Vagina (tissue), 2 donors: Measurements from ENCODE around the gene DDI2. TPM values are rescaled to one million over a fixed set of nuclear protein-coding genes. Genes with fewer than 3 reads are reported as not detected.

Experiments used
- DNase-seq, 2 donors: peaks; one replicate each; pipeline ENCODE4 v3.0.0-alpha.2; 2017; ENCODE audit errors: extremely low spot score in 2 of 2
- H3K27ac ChIP-seq: fragments of 200-600 bp; sonication (generic); one replicate; pipeline ENCODE4 v1.5.1; 2019
- H3K27me3 ChIP-seq: fragments of 200-600 bp; sonication (generic); one replicate; pipeline ENCODE4 v1.5.1; 2019
- H3K36me3 ChIP-seq, 2 donors: fragments of 200-600 bp; sonication (generic); one replicate each; pipeline ENCODE4 v1.5.1; 2017 to 2019
- H3K4me1 ChIP-seq: fragments of 200-600 bp; sonication (generic); one replicate; pipeline ENCODE4 v1.5.1; 2019
- H3K4me3 ChIP-seq, 2 donors: fragments of 200-600 bp; sonication (generic); 1 replicate in 1 of 2; 2 replicates in 1 of 2; pipeline ENCODE4 v1.5.1; 2016 to 2019
- H3K9me3 ChIP-seq: fragments of 200-600 bp; sonication (generic); one replicate; pipeline ENCODE4 v1.5.1; 2019
- POLR2A ChIP-seq, 2 donors: fragments of 450-650 bp; IDR thresholded peaks; one replicate each; pipeline ENCODE4 v1.6.1; 2017; ENCODE audit warnings: antibody characterized with exemption in 2 of 2, mild to moderate bottlenecking in 2 of 2, moderate library complexity in 2 of 2
- POLR2AphosphoS5 ChIP-seq, 2 donors: sonication (generic); formaldehyde crosslinking; IDR thresholded peaks; one replicate each; pipeline ENCODE4 v1.9.0; 2017; ENCODE audit warnings: antibody characterized with exemption in 2 of 2, mild to moderate bottlenecking in 2 of 2, low read depth in 1 of 2; ENCODE audit not compliant: insufficient read depth in 1 of 2
- intact Hi-C: fragments of 100-400 bp; cut with DNase I; formaldehyde crosslinking; loops from one replicate; pipeline ENCODE4 v1.15.1; 2023
- total RNA-seq: library from RNA; depleted of rRNA; stranded (reverse); fragments of >200 nt; gene quantifications from one replicate; pipeline ENCODE4 v1.2.3, GENCODE V29; 2016
- TF ChIP-seq, protein P1 (sequence below), 3 experiments: fragments of 450-650 bp in 2 of 3; fragments of 200-600 bp in 1 of 3; sonication (generic) in 1 of 3; IDR thresholded peaks; one replicate each; pipeline ENCODE4 v1.5.1; 2017 to 2019; ENCODE audit warnings: antibody characterized with exemption in 3 of 3, mild to moderate bottlenecking in 2 of 3, moderate library complexity in 2 of 3

Gene DDI2
- total RNA-seq, 1 donor from 2014 or later, result 59.2 TPM

DNA sequence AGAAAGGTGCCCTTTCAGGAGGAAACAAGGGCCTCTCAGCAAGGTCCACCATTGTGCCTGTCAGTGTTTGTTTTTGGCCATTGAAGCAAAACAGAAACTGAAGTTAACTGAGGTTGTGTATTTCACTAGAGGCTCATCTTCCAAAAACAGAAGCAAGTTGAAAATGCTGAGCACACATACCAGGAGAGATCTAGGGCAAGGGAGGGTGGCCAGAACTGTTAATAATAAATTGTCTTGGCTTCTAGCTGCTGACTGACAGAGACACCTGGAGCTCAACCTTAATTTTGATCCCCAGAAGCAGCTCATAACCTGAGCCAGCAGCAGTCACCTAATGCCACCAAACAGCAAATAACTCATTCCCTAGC lies 37.6 kb upstream of the DDI2 start:
- intact Hi-C loops, result no loop called here
- H3K9me3 ChIP-seq, result no peaks in the 10 kb centered on the region
- no peaks in the 10 kb centered on the region for H3K36me3 ChIP-seq
- H3K27ac ChIP-seq, result no peak overlapping the region
- no peak for DNase-seq
- H3K27me3 ChIP-seq, result no peaks in the 10 kb centered on the region
- no peak overlapping the region for H3K4me3 ChIP-seq
- TF ChIP-seq POLR2AphosphoS5 (IDR thresholded peaks at IDR 0.05; ENCODE audit: insufficient read depth in 1 of 2, low read depth in 1 of 2) (no peak), POLR2A (IDR thresholded peaks at IDR 0.05) (no peak)
- TF ChIP-seq, protein P1, sequence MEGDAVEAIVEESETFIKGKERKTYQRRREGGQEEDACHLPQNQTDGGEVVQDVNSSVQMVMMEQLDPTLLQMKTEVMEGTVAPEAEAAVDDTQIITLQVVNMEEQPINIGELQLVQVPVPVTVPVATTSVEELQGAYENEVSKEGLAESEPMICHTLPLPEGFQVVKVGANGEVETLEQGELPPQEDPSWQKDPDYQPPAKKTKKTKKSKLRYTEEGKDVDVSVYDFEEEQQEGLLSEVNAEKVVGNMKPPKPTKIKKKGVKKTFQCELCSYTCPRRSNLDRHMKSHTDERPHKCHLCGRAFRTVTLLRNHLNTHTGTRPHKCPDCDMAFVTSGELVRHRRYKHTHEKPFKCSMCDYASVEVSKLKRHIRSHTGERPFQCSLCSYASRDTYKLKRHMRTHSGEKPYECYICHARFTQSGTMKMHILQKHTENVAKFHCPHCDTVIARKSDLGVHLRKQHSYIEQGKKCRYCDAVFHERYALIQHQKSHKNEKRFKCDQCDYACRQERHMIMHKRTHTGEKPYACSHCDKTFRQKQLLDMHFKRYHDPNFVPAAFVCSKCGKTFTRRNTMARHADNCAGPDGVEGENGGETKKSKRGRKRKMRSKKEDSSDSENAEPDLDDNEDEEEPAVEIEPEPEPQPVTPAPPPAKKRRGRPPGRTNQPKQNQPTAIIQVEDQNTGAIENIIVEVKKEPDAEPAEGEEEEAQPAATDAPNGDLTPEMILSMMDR (IDR thresholded peaks at IDR 0.05), result no peak
- H3K4me1 ChIP-seq, result peaks cover 8% of the 10 kb centered on the region

DNA sequence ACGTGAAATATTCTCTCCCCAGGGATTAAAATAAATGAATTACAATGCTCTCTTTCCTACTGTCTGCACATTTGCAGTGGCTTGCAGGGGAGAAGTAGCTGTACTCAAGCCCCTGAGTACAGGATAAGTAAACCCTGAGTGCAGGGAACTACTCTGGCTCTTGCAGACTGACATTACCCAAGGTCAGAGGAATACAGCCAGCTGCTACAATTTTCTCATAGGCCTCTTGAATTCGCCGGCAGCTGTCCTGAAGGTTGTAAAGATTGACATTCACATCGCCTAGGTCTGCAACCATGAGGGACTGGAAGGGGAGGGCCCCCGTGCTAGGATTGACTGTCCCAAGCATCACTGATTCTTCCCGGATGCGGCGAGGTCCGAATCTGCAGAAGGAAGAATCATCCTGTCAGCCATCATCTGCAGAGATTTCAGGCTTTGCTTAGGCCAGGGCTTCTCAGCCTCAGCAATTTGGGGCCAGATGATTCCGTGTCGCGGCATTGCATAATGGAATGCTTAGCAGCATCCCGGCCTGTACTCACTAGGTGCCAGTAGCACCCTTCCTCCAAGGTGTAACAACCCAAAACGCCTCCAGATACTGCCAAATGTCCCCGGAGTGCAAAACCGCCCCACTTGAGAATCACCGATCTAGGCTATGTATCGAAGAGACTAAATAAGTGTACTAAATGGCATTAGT lies 34.1 kb upstream of the DDI2 start:
- DNase-seq, result no peak
- intact Hi-C loops, result no loop called here
- Histone ChIP-seq H3K36me3 (no peaks in the 10 kb centered on the region), H3K9me3 (no peaks in the 10 kb centered on the region), H3K4me1 (peaks cover 12% of the 10 kb centered on the region), H3K27me3 (no peaks in the 10 kb centered on the region), H3K27ac (no peak overlapping the region), H3K4me3 (no peak overlapping the region)
- no peak for TF ChIP-seq POLR2AphosphoS5 (IDR thresholded peaks at IDR 0.05; ENCODE audit: insufficient read depth in 1 of 2, low read depth in 1 of 2)

DNA sequence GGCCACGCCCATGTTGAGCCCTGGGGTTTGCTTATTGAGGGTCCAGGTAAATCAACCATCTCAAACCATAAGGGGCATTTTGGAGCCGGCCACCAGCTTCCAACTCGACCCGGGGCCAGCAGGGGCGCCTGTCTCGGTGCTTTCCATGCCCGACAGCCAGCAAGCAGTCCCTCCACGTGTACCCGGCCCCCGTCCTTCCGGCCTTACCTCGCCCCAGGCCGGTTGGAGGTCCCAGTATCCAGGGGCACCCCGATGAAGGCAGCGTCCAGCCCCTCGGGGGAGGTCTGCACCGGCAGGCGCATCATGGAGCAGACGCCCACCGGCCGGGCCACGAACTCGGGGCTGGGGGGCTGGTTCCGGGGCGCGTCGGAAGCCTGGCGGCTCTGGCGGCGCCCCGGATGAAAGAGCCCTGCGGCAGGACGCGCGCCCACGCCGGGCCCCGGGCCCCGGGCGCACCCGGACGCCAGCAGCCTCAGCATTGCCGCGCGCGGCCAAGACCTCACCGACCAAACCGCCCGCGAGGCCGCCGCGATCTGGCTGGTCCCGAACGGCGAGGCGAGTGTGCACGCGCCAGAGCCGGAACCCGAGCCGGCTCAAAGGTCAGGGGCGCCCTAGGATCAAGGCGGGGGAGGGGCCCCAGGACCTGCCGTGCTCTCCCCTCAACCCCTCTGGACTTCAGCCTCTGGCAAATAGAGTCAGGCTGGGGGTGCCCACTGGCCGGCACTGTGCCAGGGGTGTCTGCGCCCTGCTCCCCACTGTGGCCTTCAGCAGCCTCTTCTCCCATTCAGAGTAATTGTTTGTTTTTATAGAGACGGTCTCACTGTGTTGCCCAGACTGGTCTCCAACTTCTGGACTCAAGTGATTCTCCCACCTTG lies 32.5 kb upstream of the DDI2 start, which contains the start of gene AGMAT:
Gene AGMAT, minus strand, starts transcription at position 563 of the 875 bp plus-strand sequence. Its CDS starts 84 bp downstream, at position 479.
- H3K27ac ChIP-seq, result no peak within 1 kb of the TSS
- DNase-seq, result no peak
- H3K9me3 ChIP-seq, result no peaks in the 10 kb centered on the region
- H3K27me3 ChIP-seq, result no peaks in the 10 kb centered on the region
- peaks cover 12% of the 10 kb centered on the region for H3K4me1 ChIP-seq
- peak within 1 kb of the TSS; percentile 41 to 47 for H3K4me3 ChIP-seq
- TF ChIP-seq, protein P1 (IDR thresholded peaks at IDR 0.05), result peak in 1 of 3 experiments; percentile 10
- TF ChIP-seq POLR2AphosphoS5 (IDR thresholded peaks at IDR 0.05; ENCODE audit: insufficient read depth in 1 of 2, low read depth in 1 of 2), result no peak
- H3K36me3 ChIP-seq, result no peaks in the 10 kb centered on the region
- intact Hi-C loops, result no loop called here

DNA sequence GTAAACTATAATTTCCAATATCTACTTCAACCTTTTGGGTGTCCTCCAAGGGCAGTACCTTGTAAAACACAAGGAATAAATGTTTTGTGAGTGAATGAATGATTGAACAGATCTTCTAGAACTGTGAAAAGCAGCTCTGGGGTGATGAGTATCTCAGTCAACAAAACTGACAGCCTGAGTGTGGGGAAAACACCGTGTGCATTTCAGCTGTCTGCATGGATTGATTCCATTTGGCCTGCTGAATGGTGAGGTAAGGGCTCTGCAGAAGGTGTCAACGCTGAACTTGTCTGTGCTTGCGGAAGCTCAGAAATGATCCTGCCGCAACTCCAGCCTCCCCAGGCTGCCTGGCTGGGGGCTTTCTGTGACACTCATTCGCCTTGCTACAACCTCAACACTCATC lies 25.0 kb upstream of the DDI2 start:
- DNase-seq, result no peak
- H3K4me3 ChIP-seq, result no peak overlapping the region
- H3K27me3 ChIP-seq, result no peaks in the 10 kb centered on the region
- TF ChIP-seq POLR2A (IDR thresholded peaks at IDR 0.05) (no peak), POLR2AphosphoS5 (IDR thresholded peaks at IDR 0.05; ENCODE audit: insufficient read depth in 1 of 2, low read depth in 1 of 2) (no peak)
- TF ChIP-seq, protein P1 (IDR thresholded peaks at IDR 0.05), result no peak
- H3K4me1 ChIP-seq, result no peaks in the 10 kb centered on the region
- intact Hi-C loops, result loop anchor here (10.0 kb wide), 1 partner anchor 153 kb away; the partner anchor contains the start of gene TMEM82
- no peaks in the 10 kb centered on the region for H3K9me3 ChIP-seq
- no peak overlapping the region for H3K27ac ChIP-seq
- H3K36me3 ChIP-seq, result no peaks in the 10 kb centered on the region

DNA sequence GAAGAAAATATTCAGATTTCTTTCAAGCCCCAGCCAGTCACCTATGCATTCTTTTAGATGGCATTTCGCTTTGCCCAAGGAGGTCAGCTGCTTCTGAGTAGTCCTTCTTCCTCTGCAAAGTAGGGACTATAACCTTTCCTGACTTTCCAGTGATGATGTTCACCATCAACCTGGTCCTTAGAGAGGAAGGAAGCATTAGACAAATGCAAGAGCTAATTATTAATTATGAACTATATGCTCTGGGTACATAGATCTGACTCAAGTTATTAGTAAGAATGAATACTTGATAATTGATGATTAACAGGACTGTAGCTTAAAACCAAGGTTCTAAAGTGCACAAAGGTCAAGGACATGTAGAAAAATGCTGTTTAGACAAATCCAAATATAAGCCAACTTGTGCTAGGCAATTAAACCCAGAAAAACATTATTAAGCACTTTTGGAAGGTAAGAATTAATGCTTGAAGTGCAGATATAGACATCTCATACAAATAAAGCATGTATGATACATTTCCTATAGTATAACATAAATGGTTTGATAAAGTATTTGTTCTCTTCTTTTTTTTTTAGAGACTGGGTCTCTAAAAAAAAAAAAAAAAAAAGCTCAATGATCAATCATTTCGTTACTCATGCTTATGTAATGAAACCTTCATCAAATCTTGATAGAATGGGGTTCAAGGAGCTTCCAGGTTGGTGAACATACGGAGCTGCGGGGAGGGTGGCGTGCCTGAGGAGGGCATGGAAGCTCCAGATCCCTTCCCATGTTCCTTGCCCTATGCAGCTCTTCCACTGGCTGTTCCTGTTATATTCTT lies 21.2 kb upstream of the DDI2 start:
- H3K4me1 ChIP-seq, result no peaks in the 10 kb centered on the region
- TF ChIP-seq, protein P1 (IDR thresholded peaks at IDR 0.05), result no peak
- TF ChIP-seq POLR2A (IDR thresholded peaks at IDR 0.05) (no peak), POLR2AphosphoS5 (IDR thresholded peaks at IDR 0.05; ENCODE audit: insufficient read depth in 1 of 2, low read depth in 1 of 2) (no peak)
- no peaks in the 10 kb centered on the region for H3K36me3 ChIP-seq
- H3K9me3 ChIP-seq, result no peaks in the 10 kb centered on the region
- DNase-seq, result no peak
- H3K27ac ChIP-seq, result no peak overlapping the region
- intact Hi-C loops, result loop anchor here (10.0 kb wide), 1 partner anchor 149 kb away; the partner anchor contains the start of gene TMEM82
- no peaks in the 10 kb centered on the region for H3K27me3 ChIP-seq
- H3K4me3 ChIP-seq, result no peak overlapping the region
